Measurements from ENCODE around the gene STK31.
A peak's percentile ranks its signal among the peaks of the same experiment; 100 is the strongest.
"Not testable (repeated sequence)": the region's sequence is repeated elsewhere in the genome, so short reads cannot be mapped to it uniquely, and the experiment has no call there.

STK31 gene

DNA sequence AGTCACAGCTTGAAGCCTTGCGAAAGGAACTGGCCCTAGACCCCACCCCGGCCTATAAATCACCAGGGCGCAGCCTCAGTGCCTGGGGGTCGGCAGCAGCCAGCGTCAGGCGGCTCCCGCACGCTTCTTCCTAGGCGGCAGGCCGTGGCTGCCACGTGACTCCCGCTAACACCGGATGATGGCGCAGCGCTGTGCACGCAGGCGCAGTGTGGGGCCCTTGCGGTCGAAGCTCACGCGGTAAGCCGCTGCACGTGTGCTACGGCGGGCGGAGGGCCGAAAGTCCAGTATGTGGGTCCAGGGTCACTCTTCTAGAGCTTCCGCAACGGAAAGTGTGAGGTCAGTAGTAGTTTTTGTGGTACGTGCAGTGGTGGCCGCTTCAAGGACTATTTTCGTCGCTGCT is at the start of gene STK31:
Gene STK31, plus strand, starts transcription at position 220 of the 400 bp plus-strand sequence. Its CDS starts 67 bp downstream, at position 287.
- DNase-seq (ENCODE audit: low spot score) = no peak

DNA sequence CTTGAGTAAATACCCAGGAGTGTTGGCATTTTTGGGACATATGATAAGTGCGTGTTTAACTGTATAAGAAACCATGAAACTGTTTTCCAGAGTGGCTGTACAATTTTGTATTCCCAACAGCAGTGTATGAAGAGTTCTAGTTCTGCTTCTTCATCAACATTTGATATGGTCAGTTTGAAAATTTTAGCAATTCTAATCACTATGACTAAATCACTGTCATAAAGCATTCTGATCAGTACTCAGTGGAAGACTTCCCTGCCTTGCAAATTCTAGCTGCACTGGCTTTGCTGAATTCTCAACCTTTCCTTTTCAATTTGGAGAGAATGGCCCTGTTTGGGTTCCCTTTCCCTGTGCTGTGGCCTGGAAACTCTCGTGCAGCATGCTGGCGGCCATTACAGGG is 48.6 kb upstream of the STK31 start:
- no peak for DNase-seq (ENCODE audit: low spot score)

- DNase-seq (ENCODE audit: low spot score) = no peak
Measured at GRCh38 chr7:23662124-23662983, 47.7 kb upstream of the STK31 start.

GRCh38 chr7:23662984-23663313 is 47.1 kb upstream of the STK31 start:
- no peak for DNase-seq (ENCODE audit: low spot score)

DNA sequence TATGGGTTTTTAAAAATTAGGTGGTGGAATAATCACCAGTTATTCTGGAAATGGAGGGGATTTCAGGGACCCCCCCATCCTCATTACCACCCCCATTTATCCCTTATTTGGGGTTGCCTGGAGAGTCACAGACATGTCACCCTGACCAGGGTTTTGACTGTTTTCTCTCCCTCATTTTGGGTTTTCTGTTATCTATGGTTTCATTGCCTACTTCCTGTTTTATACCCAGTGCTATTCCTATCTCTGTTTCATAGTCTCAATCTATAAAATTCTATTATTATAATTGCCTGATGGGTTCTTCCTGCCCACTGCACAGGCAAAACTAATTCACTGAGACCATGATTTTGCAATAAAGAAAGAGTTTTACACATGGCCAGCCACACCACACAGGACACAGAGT is 45.9 kb upstream of the STK31 start:
- no peak for DNase-seq (ENCODE audit: low spot score)

DNA sequence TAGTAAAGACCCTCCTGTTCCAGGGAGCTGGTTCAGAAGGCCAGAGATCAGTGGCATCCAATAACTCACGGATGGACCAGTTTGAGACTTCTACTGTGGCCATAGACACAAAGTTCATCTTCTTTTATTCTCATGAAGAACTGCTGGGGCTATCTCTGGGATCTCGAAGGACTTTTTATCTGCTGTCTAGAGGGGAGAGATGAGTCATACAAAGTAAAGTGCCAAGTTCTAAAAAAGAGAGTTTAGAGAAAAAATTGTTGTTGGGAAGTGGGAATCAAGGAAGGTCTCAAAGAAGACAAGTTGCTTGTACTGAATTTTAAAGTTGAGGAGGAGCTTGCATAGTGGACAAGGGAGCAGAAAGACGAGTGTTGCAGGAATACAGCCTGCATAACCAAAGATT is 38.0 kb upstream of the STK31 start:
- DNase-seq (ENCODE audit: low spot score) = no peak

GRCh38 chr7:23679898-23680413 is 30.1 kb upstream of the STK31 start, which contains the start of gene FAM221A:
FAM221A (plus strand) TSS chr7:23680199; CDS start chr7:23680219, 20 bp downstream.
- DNase-seq (ENCODE audit: low spot score) = peak; percentile 80

- peak; percentile 35 for DNase-seq (ENCODE audit: low spot score)
Measured at GRCh38 chr7:23680414-23681405, 29.3 kb upstream of the STK31 start.

DNA sequence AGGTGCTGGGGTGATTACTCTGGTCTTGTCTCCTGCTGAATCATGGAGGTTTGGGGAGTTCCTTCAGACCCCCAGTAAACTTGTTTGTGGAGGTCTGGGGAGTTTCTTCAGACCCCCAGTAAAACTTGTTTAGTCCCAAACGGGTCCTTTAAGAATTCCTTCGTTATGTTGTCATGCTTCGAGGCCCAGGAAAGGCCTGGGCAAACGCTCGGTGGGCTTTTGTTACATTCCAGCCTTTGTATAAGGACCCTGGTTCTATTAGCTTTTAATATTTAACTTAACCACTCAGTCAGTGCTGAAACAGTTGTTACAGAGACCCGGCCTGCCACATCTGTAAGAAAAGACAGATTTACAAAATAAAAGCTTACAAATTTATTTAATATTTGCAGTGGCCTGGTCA is 26.0 kb upstream of the STK31 start:
- DNase-seq (ENCODE audit: low spot score) = not testable (repeated sequence)

GRCh38 chr7:23685731-23686130 is 24.3 kb upstream of the STK31 start:
- no peak for DNase-seq (ENCODE audit: low spot score)

DNA sequence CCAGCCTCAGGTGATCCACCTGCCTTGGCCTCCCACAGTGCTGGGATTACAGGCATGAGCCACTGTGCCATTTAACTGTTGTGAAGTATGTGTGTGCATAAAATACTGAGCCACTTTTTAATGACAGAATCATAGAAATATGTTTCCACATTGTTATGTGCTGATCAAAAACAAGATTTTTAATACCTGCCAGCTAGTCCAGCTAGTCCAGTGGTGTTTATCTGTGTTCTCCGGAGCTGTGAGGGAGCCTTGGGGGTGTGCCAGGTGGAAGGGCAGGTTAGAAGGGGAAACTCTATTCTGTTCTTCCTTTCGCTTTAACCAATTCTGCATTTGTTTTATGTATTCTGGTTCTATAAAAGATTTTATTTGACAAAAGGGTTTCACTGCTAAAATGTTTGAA is 23.0 kb upstream of the STK31 start:
- DNase-seq (ENCODE audit: low spot score) = no peak

- DNase-seq (ENCODE audit: low spot score) = no peak
Measured at GRCh38 chr7:23689165-23689564, 20.9 kb upstream of the STK31 start.

- DNase-seq (ENCODE audit: low spot score) = no peak
Measured at GRCh38 chr7:23691320-23691719, 18.7 kb upstream of the STK31 start.

DNA sequence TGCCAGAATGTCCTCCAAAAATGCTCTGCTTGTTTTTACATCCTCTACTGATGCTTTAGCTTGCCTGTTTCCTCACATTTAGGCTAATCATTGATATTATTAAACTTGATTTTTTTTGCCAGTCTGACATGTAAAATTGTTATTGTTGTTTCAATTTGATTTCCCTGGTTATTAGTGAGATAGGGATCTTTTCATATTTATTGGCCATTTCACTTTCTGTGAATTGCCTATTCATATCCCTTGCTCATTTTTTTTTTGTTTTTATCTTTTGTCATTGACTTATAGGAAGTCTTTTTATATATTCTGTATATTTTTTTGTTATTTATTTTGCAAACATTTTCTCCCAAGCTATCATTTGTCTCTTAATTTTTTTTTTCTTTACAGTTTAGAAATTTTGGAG is 16.8 kb upstream of the STK31 start:
- DNase-seq (ENCODE audit: low spot score) = no peak

DNA sequence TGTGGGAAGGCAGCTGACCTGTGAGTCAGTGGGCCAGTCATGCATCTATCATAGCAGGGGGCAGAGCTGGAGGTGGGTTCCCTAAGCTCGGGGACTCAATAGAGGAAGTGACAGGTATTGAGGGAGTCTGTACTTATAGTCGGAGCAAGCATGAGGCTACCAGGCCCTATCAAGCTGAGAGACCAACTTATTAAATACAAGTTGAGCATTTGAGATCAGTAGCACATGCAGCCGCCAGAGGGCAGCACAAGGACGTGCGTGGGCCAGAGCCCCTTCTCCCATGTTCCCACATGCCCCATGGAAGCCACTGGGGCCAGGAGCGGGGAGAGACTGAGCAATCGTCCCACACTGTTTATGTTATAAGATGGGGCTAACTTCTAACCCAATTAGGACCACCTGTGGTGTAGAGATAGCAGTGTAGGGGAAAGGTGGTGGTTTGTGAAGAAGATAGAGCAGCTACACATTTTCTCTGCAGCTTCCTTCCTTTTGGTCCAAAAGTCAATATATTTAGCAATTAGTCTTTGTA is 13.0 kb upstream of the STK31 start:
- DNase-seq (ENCODE audit: low spot score) = peak; percentile 65

DNA sequence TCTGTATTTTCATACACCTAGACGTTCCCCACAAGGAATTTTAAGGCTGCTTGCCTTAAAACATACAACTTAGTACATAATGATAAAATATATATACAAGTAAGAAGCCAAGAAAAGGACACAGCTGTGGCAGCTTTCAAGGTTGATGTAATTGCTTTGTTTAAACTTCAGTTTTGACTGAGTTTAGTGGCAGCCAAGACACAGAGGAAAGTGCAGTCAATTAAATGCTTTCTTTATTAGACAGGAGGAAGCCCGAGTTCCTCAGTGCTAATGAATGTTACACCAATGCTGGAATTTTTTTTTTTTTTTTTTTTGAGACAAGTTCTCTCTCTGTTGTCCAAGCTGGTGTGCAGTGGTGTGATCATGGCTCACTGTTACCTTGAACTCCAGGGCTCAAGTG is 11.2 kb upstream of the STK31 start:
- DNase-seq (ENCODE audit: low spot score) = no peak

DNA sequence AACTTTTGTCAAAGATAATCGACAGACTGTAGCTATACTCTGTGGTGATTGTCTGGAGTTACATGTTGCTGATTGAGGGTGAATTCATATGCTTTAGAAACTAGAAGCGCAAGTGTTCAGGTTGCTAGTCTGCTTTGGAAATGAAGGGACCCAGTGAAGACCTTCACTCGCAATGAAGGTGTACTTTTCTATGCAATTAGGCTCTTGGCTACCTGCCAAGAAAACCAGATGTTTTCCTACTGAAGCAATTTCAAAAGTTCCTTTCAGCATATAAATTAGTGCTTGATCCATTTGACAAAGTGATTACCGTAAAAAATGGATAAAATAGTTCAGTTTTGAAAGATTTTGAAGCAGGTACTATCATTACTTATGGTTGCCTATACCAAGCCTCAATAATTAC is 10.0 kb upstream of the STK31 start:
- no peak for DNase-seq (ENCODE audit: low spot score)

DNA sequence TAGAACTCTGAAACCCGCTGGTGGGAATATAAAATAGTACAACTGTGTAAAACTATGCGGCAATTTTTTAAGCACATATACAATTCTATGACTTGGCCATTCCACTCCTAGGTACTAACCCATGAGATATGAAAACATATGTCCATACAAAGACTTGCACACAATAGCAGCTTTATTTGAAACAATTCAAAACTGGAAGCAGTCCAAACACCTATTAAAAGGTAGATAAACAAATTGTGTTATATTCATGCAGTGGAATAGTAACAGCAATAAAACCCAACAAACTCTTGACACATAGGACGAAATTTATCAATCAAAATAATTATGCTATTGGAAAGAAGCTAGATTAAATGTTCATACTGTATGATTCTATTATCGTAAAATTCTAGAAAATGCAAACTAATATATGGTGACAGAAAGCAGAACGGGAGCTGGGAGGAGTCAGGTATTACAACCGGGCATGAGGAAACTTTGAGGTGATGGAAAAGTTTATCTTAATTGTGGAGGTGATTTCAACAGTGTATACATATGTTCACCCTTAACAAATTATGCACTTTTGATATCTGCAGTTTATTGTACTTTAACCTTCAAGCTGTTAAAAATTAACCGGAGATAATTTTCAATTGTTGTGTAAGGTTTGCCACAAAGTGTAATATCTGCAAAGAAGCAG is 803 bp upstream of the STK31 start:
- no peak for DNase-seq (ENCODE audit: low spot score)

- DNase-seq (ENCODE audit: low spot score) = peak; percentile 42
Measured at GRCh38 chr7:23712368-23713284, 2.6 kb downstream of the STK31 start.

- DNase-seq (ENCODE audit: low spot score) = no peak
Measured at GRCh38 chr7:23713285-23714149, 3.5 kb downstream of the STK31 start.
